Neuronal stem cell (in vitro differentiated cells): ENCODE data around the gene PTPRCAP.

Source experiments
- DNase-seq: peaks from one replicate; pipeline ENCODE4 v3.0.0-alpha.2; 2013; ENCODE audit warnings: low spot score
- H2AFZ ChIP-seq: one replicate; pipeline ENCODE4 v1.6.1; 2013; ENCODE audit warnings: mild to moderate bottlenecking, low read length, inconsistent platforms
- H2AK5ac ChIP-seq: 2 replicates; pipeline ENCODE4 v1.6.1; 2013; ENCODE audit warnings: low read depth, mild to moderate bottlenecking, inconsistent platforms, low read length, moderate library complexity, mixed read lengths
- H2BK120ac ChIP-seq: 2 replicates; pipeline ENCODE4 v1.6.1; 2013; ENCODE audit warnings: low read depth, mild to moderate bottlenecking, inconsistent platforms, low read length, moderate library complexity, mixed read lengths
- H2BK12ac ChIP-seq: one replicate; pipeline ENCODE4 v1.6.1; 2013; ENCODE audit warnings: low read length, inconsistent platforms
- H2BK15ac ChIP-seq: 2 replicates; pipeline ENCODE4 v1.6.1; 2013; ENCODE audit warnings: mild to moderate bottlenecking, low read length, inconsistent platforms, mixed read lengths
- H2BK5ac ChIP-seq: one replicate; pipeline ENCODE4 v1.6.1; 2013; ENCODE audit warnings: inconsistent platforms, mild to moderate bottlenecking, low read length, moderate library complexity
- H3K14ac ChIP-seq: one replicate; pipeline ENCODE4 v1.6.1; 2013; ENCODE audit warnings: low read length, inconsistent platforms
- H3K18ac ChIP-seq: 2 replicates; pipeline ENCODE4 v1.6.1; 2013; ENCODE audit warnings: low read length, inconsistent platforms
- H3K23ac ChIP-seq: 2 replicates; pipeline ENCODE4 v1.6.1; 2013; ENCODE audit warnings: low read depth, mild to moderate bottlenecking, mixed read lengths, low read length, inconsistent platforms; ENCODE audit not compliant: poor library complexity
- H3K27ac ChIP-seq: replicated peaks from 3 replicates; pipeline ENCODE4 v1.5.1; 2013; ENCODE audit warnings: low read length, inconsistent platforms
- H3K27me3 ChIP-seq, 3 experiments: 2 replicates each; pipeline ENCODE4 v1.6.1; 2013; ENCODE audit warnings: low read length in 3 of 3, mild to moderate bottlenecking in 2 of 3, inconsistent platforms in 1 of 3, low read depth in 1 of 3, mixed read lengths in 1 of 3, moderate library complexity in 1 of 3; ENCODE audit not compliant: control insufficient read depth in 3 of 3, insufficient read depth in 3 of 3
- H3K36me3 ChIP-seq, 2 donors: replicated peaks in 1 of 2; 2 replicates each; pipeline ENCODE4 v1.6.1; 2013; ENCODE audit warnings: low read length in 2 of 2; ENCODE audit not compliant: control insufficient read depth in 2 of 2, insufficient read depth in 2 of 2
- H3K4ac ChIP-seq: 2 replicates; pipeline ENCODE4 v1.6.1; 2013; ENCODE audit warnings: inconsistent platforms, mild to moderate bottlenecking, low read length, moderate library complexity
- H3K4me1 ChIP-seq, 2 donors: 1 replicate in 1 of 2; 2 replicates in 1 of 2; pipeline ENCODE4 v1.6.1; 2013; ENCODE audit warnings: low read length in 2 of 2, low read depth in 1 of 2; ENCODE audit not compliant: control insufficient read depth in 2 of 2, insufficient read depth in 1 of 2
- H3K4me2 ChIP-seq: one replicate; pipeline ENCODE4 v1.6.1; 2013; ENCODE audit warnings: mild to moderate bottlenecking, low read length, inconsistent platforms; ENCODE audit not compliant: insufficient read depth, poor library complexity, severe bottlenecking
- H3K4me3 ChIP-seq, 2 donors: 2 replicates each; pipeline ENCODE4 v1.5.1; 2013; ENCODE audit warnings: low read length in 2 of 2, mild to moderate bottlenecking in 2 of 2, inconsistent platforms in 1 of 2, moderate library complexity in 1 of 2
- H3K79me1 ChIP-seq: one replicate; pipeline ENCODE4 v1.6.1; 2013; ENCODE audit warnings: low read depth, mild to moderate bottlenecking, inconsistent platforms, low read length, moderate library complexity
- H3K9ac ChIP-seq: one replicate; pipeline ENCODE4 v1.6.1; 2013; ENCODE audit warnings: mild to moderate bottlenecking, low read depth, low read length, inconsistent platforms; ENCODE audit not compliant: poor library complexity
- H3K9me3 ChIP-seq, 2 donors: replicated peaks in 1 of 2; 2 replicates each; pipeline versions ENCODE3 to v1.6.1; 2013; ENCODE audit warnings: low read length in 2 of 2, mild to moderate bottlenecking in 2 of 2, inconsistent platforms in 1 of 2, low read depth in 1 of 2, mixed read lengths in 1 of 2, moderate library complexity in 1 of 2; ENCODE audit not compliant: control insufficient read depth in 2 of 2, insufficient read depth in 1 of 2
- H4K8ac ChIP-seq: one replicate; pipeline ENCODE4 v1.6.1; 2013; ENCODE audit warnings: low read depth, mild to moderate bottlenecking, inconsistent platforms, low read length, moderate library complexity
- H4K91ac ChIP-seq: one replicate; pipeline ENCODE4 v1.6.1; 2013; ENCODE audit warnings: low read length, low read depth, mild to moderate bottlenecking, inconsistent platforms; ENCODE audit not compliant: poor library complexity
- WGBS, 2 donors: extraction: QIAGEN DNeasy Blood & Tissue Kit; methylation state at CpG; one replicate each; pipeline ENCODE4 v1.1.7; 2013; ENCODE audit warnings: missing lambda C conversion rate in 2 of 2, mixed read lengths in 1 of 2; ENCODE audit not compliant: insufficient read length in 2 of 2, insufficient replicate concordance in 1 of 2; ENCODE audit errors: extremely low coverage in 2 of 2; 5-methylcytosine and 5-hydroxymethylcytosine counted together

PTPRCAP gene

GRCh38 chr11:67431346-67432249, 5.9 kb downstream of the PTPRCAP start:
- Histone ChIP-seq H3K79me1 (peaks cover 6% of the 10 kb centered on the region), H3K4me1 (peaks cover 7 to 10% of the 10 kb centered on the region in 2 donors), H2AK5ac (no peak overlapping the region), H3K4me3 (no peak overlapping the region), H2BK5ac (no peak overlapping the region), H3K36me3 (peaks cover 30 to 64% of the 10 kb centered on the region in 2 donors), H3K4me2 (no peak overlapping the region), H4K91ac (no peak overlapping the region), H3K23ac (no peak overlapping the region), H3K4ac (no peak overlapping the region), H3K27ac (no peak overlapping the region), H3K18ac (no peak overlapping the region), H4K8ac (no peak overlapping the region), H3K14ac (no peak overlapping the region), H2BK15ac (no peak overlapping the region), H3K9me3 (no peaks in the 10 kb centered on the region), H3K9ac (peak overlapping the region; percentile 51), H2AFZ (no peak overlapping the region), H2BK12ac (no peak overlapping the region), H3K27me3 (no peaks in the 10 kb centered on the region), H2BK120ac (no peak overlapping the region)
- no CpG with 5 or more reads among the region's 24 CpGs for whole genome bisulfite sequencing, 2 donors
- DNase-seq: no peak

- H2BK120ac ChIP-seq: no peak overlapping the region
- H3K27me3 ChIP-seq: no peaks in the 10 kb centered on the region
- peaks cover 24 to 49% of the 10 kb centered on the region in 2 donors for H3K36me3 ChIP-seq
- no peak overlapping the region for H2BK15ac ChIP-seq
- H3K14ac ChIP-seq: no peak overlapping the region
- no peak overlapping the region for H3K4me2 ChIP-seq
- peaks cover 7 to 10% of the 10 kb centered on the region in 2 donors for H3K4me1 ChIP-seq
- no peak overlapping the region for H2BK5ac ChIP-seq
- H2AFZ ChIP-seq: no peak overlapping the region
- H3K27ac ChIP-seq: no peak overlapping the region
- peaks cover 5% of the 10 kb centered on the region for H3K79me1 ChIP-seq
- H2AK5ac ChIP-seq: no peak overlapping the region
- no peak overlapping the region for H3K4ac ChIP-seq
- no peak for DNase-seq
- H3K23ac ChIP-seq: no peak overlapping the region
- H3K4me3 ChIP-seq: peak overlapping the region in 1 of 2 donors; percentile 88
- no peak overlapping the region for H2BK12ac ChIP-seq
- H3K9me3 ChIP-seq: no peaks in the 10 kb centered on the region
- no peak overlapping the region for H3K9ac ChIP-seq
- no peak overlapping the region for H3K18ac ChIP-seq
- WGBS, 2 donors: no CpG with 5 or more reads among the region's 11 CpGs
- no peak overlapping the region for H4K91ac ChIP-seq
- no peak overlapping the region for H4K8ac ChIP-seq
These were observed 7.8 kb downstream of the PTPRCAP start for GRCh38 chr11:67429722-67430121.

- Histone ChIP-seq H2BK5ac (no peak overlapping the region), H2AFZ (no peak overlapping the region), H3K79me1 (peaks cover 5% of the 10 kb centered on the region), H3K4ac (no peak overlapping the region), H2BK15ac (no peak overlapping the region), H4K8ac (no peak overlapping the region), H3K18ac (no peak overlapping the region), H3K4me2 (peak overlapping the region; percentile 93), H3K36me3 (peaks cover 19 to 43% of the 10 kb centered on the region in 2 donors), H4K91ac (peak overlapping the region; percentile 11), H2BK12ac (no peak overlapping the region), H3K27ac (no peak overlapping the region), H3K9ac (peak overlapping the region; percentile 97), H2AK5ac (peak overlapping the region; percentile 48), H3K4me1 (peaks cover 7 to 10% of the 10 kb centered on the region in 2 donors), H3K14ac (no peak overlapping the region), H3K23ac (no peak overlapping the region), H3K9me3 (no peaks in the 10 kb centered on the region), H3K4me3 (peak overlapping the region; percentile 88 to 98), H3K27me3 (no peaks in the 10 kb centered on the region), H2BK120ac (no peak overlapping the region)
- DNase-seq: no peak
- no CpG with 5 or more reads among the region's 12 CpGs for WGBS, 2 donors
These were observed 8.3 kb downstream of the PTPRCAP start for GRCh38 chr11:67429038-67429668.
